ENCODE data around the gene C6.

- no peak for TF ChIP-seq CTCF (IDR thresholded peaks at IDR 0.05)
- TF ChIP-seq EZH2 (IDR thresholded peaks at IDR 0.05; ENCODE audit: borderline replicate concordance, insufficient read depth, low read depth, low read length, poor library complexity, severe bottlenecking) = no peak
These were observed 95.2 kb downstream of the C6 start for GRCh38 chr5:41118177-41118576.
